GM12878 (cell line): ENCODE measurements around the gene MT3. TPM values are rescaled to one million over a fixed set of nuclear protein-coding genes. Genes with fewer than 3 reads are reported as not detected.

Experiments
- ATAC-seq: fragments of 200-7000 bp; cut with Tn5 transposase; 3 replicates; pipeline ENCODE4 v1.9.1; 2020; ENCODE audit warnings: mild to moderate bottlenecking, moderate library complexity
- BruUV-seq: library from RNA; stranded (reverse); fragments of 400-500 nt; replicated peaks from 2 replicates; lab custom pipeline; 2021; lab: Mats Ljungman, UMichigan
- CTCF ChIA-PET: fragments of 300-600 bp; sonication (Branson Sonifier 250); formaldehyde crosslinking; extraction: SDS; loops from one replicate; lab custom pipeline; 2021; ENCODE audit warnings: inconsistent platforms; lab: Yijun Ruan, JAX
- POLR2A ChIA-PET: fragments of 350-600 bp; formaldehyde crosslinking; extraction: SDS; loops from one replicate; lab custom pipeline; 2021; ENCODE audit warnings: inconsistent platforms; lab: Charles Lee
- RAD21 ChIA-PET: fragments of 300-600 bp; sonication (Branson Sonifier 250); formaldehyde crosslinking; loops from one replicate; lab custom pipeline; 2023; ENCODE audit warnings: antibody characterized with exemption; ENCODE audit not compliant: unreplicated experiment; lab: Charles Lee
- SMC1A ChIA-PET: fragments of 300-600 bp; sonication (Branson Sonifier 250); formaldehyde crosslinking; loops from one replicate; lab custom pipeline; 2023; ENCODE audit not compliant: unreplicated experiment, uncharacterized antibody; lab: Charles Lee
- DNase-seq: peaks from one replicate; pipeline ENCODE4 v3.0.0-alpha.2; 2011; ENCODE audit warnings: low read depth, low spot score
- FAIRE-seq: peaks from 3 replicates; lab custom pipeline; 2011; peaks lifted over from hg19 to GRCh38; lab: Jason Lieb, UNC
- H2AFZ ChIP-seq: 2 replicates; pipeline ENCODE4 v1.6.0; 2011; ENCODE audit warnings: low read depth, low read length, control low read depth; ENCODE audit not compliant: control insufficient read depth
- H3K27ac ChIP-seq: 2 replicates; pipeline ENCODE4 v1.5.1; 2011; ENCODE audit warnings: control low read depth; ENCODE audit not compliant: control insufficient read depth, insufficient read depth
- H3K27me3 ChIP-seq, 2 experiments: replicated peaks in 1 of 2; 2 replicates each; pipeline versions ENCODE4 v1.6.0 to v1.6.1; 2011; ENCODE audit warnings: low read length in 1 of 2; ENCODE audit not compliant: control insufficient read depth in 2 of 2, insufficient read depth in 2 of 2
- H3K36me3 ChIP-seq, 2 experiments: 2 replicates each; pipeline ENCODE4 v1.5.1; 2011; ENCODE audit warnings: low read length in 1 of 2; ENCODE audit not compliant: control insufficient read depth in 2 of 2, insufficient read depth in 2 of 2
- H3K4me1 ChIP-seq: 2 replicates; pipeline ENCODE4 v1.6.1; 2011; ENCODE audit warnings: mild to moderate bottlenecking, low read length, moderate library complexity, mixed read lengths; ENCODE audit not compliant: control insufficient read depth, insufficient read depth
- H3K4me2 ChIP-seq: 2 replicates; pipeline ENCODE4 v1.6.0; 2011; ENCODE audit warnings: control low read depth; ENCODE audit not compliant: control insufficient read depth, insufficient read depth
- H3K4me3 ChIP-seq: fragments of 200-600 bp; sonication (generic); 2 replicates; pipeline ENCODE4 v1.5.1; 2016
- H3K79me2 ChIP-seq: 2 replicates; pipeline ENCODE4 v1.6.0; 2011; ENCODE audit warnings: low read length; ENCODE audit not compliant: control insufficient read depth, insufficient read depth
- H3K9ac ChIP-seq: 2 replicates; pipeline ENCODE4 v1.8.0; 2011; ENCODE audit warnings: low read length, control low read depth, mixed read lengths; ENCODE audit not compliant: control insufficient read depth, insufficient read depth
- H3K9me3 ChIP-seq: replicated peaks from 3 replicates; pipeline ENCODE4 v1.5.1; 2011; ENCODE audit warnings: mild to moderate bottlenecking, low read length; ENCODE audit not compliant: control insufficient read depth, insufficient read depth
- H4K20me1 ChIP-seq: 2 replicates; pipeline ENCODE4 v1.6.0; 2011; ENCODE audit not compliant: control insufficient read depth, insufficient read depth
- BCL11A ChIP-seq: IDR thresholded peaks from 2 replicates; pipeline ENCODE4 v1.6.1; 2011; ENCODE audit warnings: low read depth, low read length
- EP300 ChIP-seq, 2 experiments: fragments of 150-350 bp in 1 of 2; IDR thresholded peaks; 2 replicates each; pipeline ENCODE4 v1.6.1; 2011 to 2012; ENCODE audit warnings: low read depth in 2 of 2, low read length in 2 of 2, borderline replicate concordance in 1 of 2, improper control_type of control experiment in 1 of 2, inconsistent platforms in 1 of 2; ENCODE audit not compliant: control insufficient read depth in 1 of 2
- HDAC2 ChIP-seq: fragments of 200-600 bp; sonication (generic); IDR thresholded peaks from 2 replicates; pipeline ENCODE4 v1.6.1; 2017
- MYC ChIP-seq: IDR thresholded peaks from 2 replicates; pipeline ENCODE4 v1.6.1; 2011; ENCODE audit warnings: mild to moderate bottlenecking, low read length, moderate library complexity, inconsistent platforms; ENCODE audit not compliant: insufficient read depth, insufficient replicate concordance, insufficient read length, severe bottlenecking
- NFIC ChIP-seq: IDR thresholded peaks from 2 replicates; pipeline ENCODE4 v1.6.1; 2012; ENCODE audit warnings: low read depth, mild to moderate bottlenecking, inconsistent platforms, low read length, moderate library complexity
- NRF1 ChIP-seq: conservative IDR thresholded peaks from 2 replicates; pipeline ENCODE4 v1.6.1; 2011; ENCODE audit warnings: mild to moderate bottlenecking, low read depth, low read length, improper control_type of control experiment
- REST ChIP-seq: IDR thresholded peaks from 2 replicates; pipeline ENCODE4 v1.6.1; 2012; ENCODE audit warnings: mild to moderate bottlenecking, low read depth, low read length
- SIN3A ChIP-seq: IDR thresholded peaks from 2 replicates; pipeline ENCODE4 v1.6.1; 2012; ENCODE audit warnings: low read depth, low read length, improper control_type of control experiment
- ZNF274 ChIP-seq: IDR thresholded peaks from one replicate; pipeline ENCODE4 v1.8.0; 2011; ENCODE audit not compliant: insufficient read length, insufficient read depth
- ZNF384 ChIP-seq: IDR thresholded peaks from 2 replicates; pipeline ENCODE4 v1.6.1; 2012; ENCODE audit warnings: low read depth, mild to moderate bottlenecking, low read length, improper control_type of control experiment, borderline replicate concordance
- WGBS: methylation state at CpG from one replicate; pipeline ENCODE4 v1.1.6; 2016; ENCODE audit warnings: low lambda C conversion rate; ENCODE audit not compliant: insufficient replicate concordance, insufficient coverage; ENCODE audit errors: missing lambda C conversion rate; 5-methylcytosine and 5-hydroxymethylcytosine counted together
- in situ Hi-C: fragments of 300-500 bp; cut with MboI; formaldehyde crosslinking; loops from 9 replicates; pipeline ENCODE4 v1.14.3; 2018; ENCODE audit warnings: mixed read lengths
- intact Hi-C: fragments of 100-400 bp; cut with micrococcal nuclease; formaldehyde crosslinking; loops from one replicate; pipeline ENCODE4 v1.14.2; 2022; ENCODE audit not compliant: unreplicated experiment
- polyA plus RNA-seq, 11 experiments: library from polyadenylated mRNA; depleted of rRNA in 4 of 11; unstranded in 6 of 11; stranded (reverse) in 5 of 11; fragments of >200 nt; fragmentation: Nextera tagmentation in 4 of 11; fragmentation: Illumina TruSeq in 1 of 11; extraction: Ambion mirVana in 4 of 11; extraction: Trizol in 1 of 11; gene quantifications; 1 replicate in 1 of 11; 2 replicates in 10 of 11; pipeline versions ENCODE4 v1.2.1 to v1.2.3, GENCODE V29; 2011 to 2016; ENCODE audit warnings: inconsistent platforms in 2 of 11, missing spikeins in 2 of 11, low read depth in 1 of 11
- total RNA-seq, 4 experiments: library from RNA; depleted of rRNA in 3 of 4; stranded (reverse); fragments of >200 nt in 3 of 4; fragmentation: Illumina TruSeq in 1 of 4; extraction: Trizol in 1 of 4; gene quantifications; 2 replicates each; pipeline versions ENCODE4 v1.2.1 to v1.2.3, GENCODE V29; 2013 to 2021
- TF ChIP-seq, protein P1 (sequence below): fragments of 450-650 bp; formaldehyde crosslinking; IDR thresholded peaks from 2 replicates; pipeline ENCODE4 v1.4.0; 2022; ENCODE audit warnings: mild to moderate bottlenecking, moderate library complexity
- TF ChIP-seq, protein P2 (sequence below): IDR thresholded peaks from 2 replicates; pipeline ENCODE4 v1.6.1; 2012; ENCODE audit warnings: low read length, inconsistent platforms

Gene MT3
- total and polyA plus RNA-seq, 10 of the 15 experiments (the other 5 are each of a cell fraction or from before 2014, with no cell fraction given), result 0.41 TPM; not detected in 9

DNA sequence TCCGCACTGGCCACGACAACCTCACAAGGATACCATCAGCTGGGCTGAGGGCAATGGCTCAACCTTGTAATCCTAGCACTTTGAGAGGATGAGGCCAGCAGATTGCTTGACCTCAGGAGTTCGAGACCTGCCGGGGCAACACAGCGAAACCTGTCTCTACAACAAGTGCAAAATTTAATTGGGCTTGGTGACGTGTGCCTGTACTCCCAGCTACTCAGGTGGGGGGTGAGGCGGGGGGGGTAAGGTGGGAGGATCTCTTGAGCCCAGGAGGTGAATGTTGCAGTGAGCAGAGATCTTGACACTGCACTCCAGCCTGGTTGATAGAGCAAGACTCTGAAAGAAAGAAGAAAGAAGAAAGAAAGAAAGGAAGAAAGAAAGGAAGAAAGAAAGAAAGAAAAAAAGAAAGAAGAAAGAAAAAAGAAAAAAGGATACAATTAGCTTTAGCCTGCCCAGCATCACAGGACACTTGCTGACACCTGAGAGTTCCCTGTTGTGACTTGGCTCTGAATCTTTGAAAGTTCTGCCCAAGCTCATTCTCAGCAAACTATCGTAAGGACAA lies 31.1 kb downstream of the MT3 start:
- Histone ChIP-seq H3K9me3 (no peaks in the 10 kb centered on the region), H3K4me3 (no peak overlapping the region), H3K4me1 (no peaks in the 10 kb centered on the region), H3K4me2 (no peak overlapping the region), H2AFZ (no peak overlapping the region), H3K79me2 (no peaks in the 10 kb centered on the region), H3K27ac (no peak overlapping the region), H3K36me3 (no peaks in the 10 kb centered on the region), H3K9ac (no peak overlapping the region), H4K20me1 (no peaks in the 10 kb centered on the region), H3K27me3 (peaks cover 0 to 5% of the 10 kb centered on the region in 2 experiments; a peak in 3 of 4 replicates)
- BruUV-seq, result no TSS peak
- RAD21 ChIA-PET, result no interaction called here
- in situ Hi-C loops (no loop called here), intact Hi-C loops (no loop called here)
- FAIRE-seq, result no peak
- SMC1A ChIA-PET, result interaction anchor here (0.9 to 1.0 kb wide), 2 partner anchors 10 to 81 kb away, joined by 3 to 4 read pairs; no protein-coding TSS in a partner anchor
- no peak for TF ChIP-seq REST
- no peak for TF ChIP-seq NRF1
- TF ChIP-seq NFIC, result no peak
- no peak for TF ChIP-seq ZNF274
- TF ChIP-seq MYC, result no peak
- TF ChIP-seq, protein P1, sequence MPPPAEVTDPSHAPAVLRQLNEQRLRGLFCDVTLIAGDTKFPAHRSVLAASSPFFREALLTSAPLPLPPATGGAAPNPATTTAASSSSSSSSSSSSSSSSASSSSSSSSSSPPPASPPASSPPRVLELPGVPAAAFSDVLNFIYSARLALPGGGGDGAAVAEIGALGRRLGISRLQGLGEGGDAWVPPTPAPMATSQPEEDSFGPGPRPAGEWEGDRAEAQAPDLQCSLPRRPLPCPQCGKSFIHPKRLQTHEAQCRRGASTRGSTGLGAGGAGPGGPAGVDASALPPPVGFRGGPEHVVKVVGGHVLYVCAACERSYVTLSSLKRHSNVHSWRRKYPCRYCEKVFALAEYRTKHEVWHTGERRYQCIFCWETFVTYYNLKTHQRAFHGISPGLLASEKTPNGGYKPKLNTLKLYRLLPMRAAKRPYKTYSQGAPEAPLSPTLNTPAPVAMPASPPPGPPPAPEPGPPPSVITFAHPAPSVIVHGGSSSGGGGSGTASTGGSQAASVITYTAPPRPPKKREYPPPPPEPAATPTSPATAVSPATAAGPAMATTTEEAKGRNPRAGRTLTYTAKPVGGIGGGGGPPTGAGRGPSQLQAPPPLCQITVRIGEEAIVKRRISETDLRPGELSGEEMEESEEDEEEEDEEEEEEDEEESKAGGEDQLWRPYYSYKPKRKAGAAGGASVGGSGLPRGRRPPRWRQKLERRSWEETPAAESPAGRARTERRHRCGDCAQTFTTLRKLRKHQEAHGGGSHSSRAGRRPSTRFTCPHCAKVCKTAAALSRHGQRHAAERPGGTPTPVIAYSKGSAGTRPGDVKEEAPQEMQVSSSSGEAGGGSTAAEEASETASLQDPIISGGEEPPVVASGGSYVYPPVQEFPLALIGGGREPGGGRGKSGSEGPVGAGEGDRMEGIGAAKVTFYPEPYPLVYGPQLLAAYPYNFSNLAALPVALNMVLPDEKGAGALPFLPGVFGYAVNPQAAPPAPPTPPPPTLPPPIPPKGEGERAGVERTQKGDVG (CRISPR knock-in tag), result no peak
- no peak for TF ChIP-seq HDAC2
- no peak for TF ChIP-seq ZNF384
- no peak for TF ChIP-seq SIN3A
- TF ChIP-seq BCL11A, result no peak
- TF ChIP-seq, protein P2, sequence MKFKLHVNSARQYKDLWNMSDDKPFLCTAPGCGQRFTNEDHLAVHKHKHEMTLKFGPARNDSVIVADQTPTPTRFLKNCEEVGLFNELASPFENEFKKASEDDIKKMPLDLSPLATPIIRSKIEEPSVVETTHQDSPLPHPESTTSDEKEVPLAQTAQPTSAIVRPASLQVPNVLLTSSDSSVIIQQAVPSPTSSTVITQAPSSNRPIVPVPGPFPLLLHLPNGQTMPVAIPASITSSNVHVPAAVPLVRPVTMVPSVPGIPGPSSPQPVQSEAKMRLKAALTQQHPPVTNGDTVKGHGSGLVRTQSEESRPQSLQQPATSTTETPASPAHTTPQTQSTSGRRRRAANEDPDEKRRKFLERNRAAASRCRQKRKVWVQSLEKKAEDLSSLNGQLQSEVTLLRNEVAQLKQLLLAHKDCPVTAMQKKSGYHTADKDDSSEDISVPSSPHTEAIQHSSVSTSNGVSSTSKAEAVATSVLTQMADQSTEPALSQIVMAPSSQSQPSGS, result no peak
- no peak for TF ChIP-seq EP300 (IDR thresholded peaks at IDR 0.05; ENCODE audit: borderline replicate concordance in 1 of 2, control insufficient read depth in 1 of 2, low read depth in 2 of 2, low read length in 2 of 2)
- WGBS, result 60% methylated on average over 8 of the region's 8 CpGs
- no peak for DNase-seq
- CTCF ChIA-PET, result no interaction called here
- POLR2A ChIA-PET, result no interaction called here
- no peak for ATAC-seq
